ENCODE measurements around the gene UBE2QL1.

DNA sequence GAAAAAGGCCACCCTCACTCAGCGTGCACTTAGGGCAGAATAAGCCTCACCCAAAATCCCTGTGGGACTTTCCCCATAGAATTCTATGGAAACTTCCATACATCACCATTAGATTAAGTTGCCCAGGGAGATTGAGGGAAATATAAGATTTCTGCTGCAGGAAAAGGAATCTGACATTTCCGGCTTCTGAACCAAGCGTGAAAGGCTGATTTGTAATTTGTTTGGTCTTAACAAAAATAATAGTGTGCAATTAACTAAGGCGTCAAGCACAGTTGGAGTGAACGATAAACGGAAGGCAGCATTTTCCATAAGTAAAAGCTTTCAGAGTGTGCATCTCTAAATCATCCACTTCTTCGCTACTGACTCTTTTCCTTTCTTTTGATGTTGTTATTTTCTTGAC lies 14.0 kb downstream of the UBE2QL1 start:
- TF ChIP-seq, protein P1, sequence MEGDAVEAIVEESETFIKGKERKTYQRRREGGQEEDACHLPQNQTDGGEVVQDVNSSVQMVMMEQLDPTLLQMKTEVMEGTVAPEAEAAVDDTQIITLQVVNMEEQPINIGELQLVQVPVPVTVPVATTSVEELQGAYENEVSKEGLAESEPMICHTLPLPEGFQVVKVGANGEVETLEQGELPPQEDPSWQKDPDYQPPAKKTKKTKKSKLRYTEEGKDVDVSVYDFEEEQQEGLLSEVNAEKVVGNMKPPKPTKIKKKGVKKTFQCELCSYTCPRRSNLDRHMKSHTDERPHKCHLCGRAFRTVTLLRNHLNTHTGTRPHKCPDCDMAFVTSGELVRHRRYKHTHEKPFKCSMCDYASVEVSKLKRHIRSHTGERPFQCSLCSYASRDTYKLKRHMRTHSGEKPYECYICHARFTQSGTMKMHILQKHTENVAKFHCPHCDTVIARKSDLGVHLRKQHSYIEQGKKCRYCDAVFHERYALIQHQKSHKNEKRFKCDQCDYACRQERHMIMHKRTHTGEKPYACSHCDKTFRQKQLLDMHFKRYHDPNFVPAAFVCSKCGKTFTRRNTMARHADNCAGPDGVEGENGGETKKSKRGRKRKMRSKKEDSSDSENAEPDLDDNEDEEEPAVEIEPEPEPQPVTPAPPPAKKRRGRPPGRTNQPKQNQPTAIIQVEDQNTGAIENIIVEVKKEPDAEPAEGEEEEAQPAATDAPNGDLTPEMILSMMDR (IDR thresholded peaks at IDR 0.05) = no peak
- TF ChIP-seq POLR2AphosphoS5 (IDR thresholded peaks at IDR 0.05) = no peak
- no peak for TF ChIP-seq EP300 (IDR thresholded peaks at IDR 0.05; ENCODE audit: low read depth)

Measured in transverse colon (tissue), 4 donors.